ENCODE results near the gene SYNPO2.

SYNPO2 gene

DNA sequence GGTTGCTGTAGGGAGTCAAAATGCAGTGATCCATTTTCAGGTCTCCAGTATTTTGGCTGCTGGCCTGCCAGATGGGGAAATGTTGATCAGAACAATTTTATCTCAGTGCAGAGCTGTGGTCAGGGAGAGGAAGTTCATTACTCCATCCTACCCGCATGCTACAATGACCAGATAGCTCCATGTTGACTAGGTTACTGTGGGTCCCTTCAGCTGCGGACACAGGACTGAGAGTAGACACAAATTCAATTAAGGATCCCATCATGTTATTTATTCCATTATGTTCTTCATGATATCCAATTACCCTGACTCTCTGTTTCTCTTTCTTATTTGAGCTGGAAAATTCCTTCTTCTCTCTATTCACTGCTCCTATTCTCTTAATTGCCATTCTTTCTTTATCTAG lies 16.3 kb downstream of the SYNPO2 start:
- no peak overlapping the region for H3K4me3 ChIP-seq (ENCODE audit: low read depth, low read length)

DNA sequence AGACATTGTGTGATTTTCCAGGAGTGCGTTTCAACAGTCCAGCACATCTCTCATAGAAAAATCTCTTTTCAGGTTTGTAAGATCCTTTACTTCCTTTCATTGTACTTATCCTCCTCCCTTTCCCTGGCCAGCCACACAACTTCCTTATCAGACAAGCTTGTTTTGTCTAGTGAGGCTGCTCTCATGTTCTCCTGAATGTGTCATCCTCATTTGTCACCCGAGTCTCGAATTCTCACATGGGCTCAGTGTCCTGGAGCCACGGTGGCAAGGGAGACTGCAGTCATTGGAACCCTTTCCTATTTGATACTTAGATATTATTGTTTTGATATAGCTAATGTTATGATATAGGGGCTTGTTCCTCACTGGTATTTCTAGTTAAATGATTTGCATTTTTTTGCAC lies 16.9 kb downstream of the SYNPO2 start:
- TF ChIP-seq, protein P1, sequence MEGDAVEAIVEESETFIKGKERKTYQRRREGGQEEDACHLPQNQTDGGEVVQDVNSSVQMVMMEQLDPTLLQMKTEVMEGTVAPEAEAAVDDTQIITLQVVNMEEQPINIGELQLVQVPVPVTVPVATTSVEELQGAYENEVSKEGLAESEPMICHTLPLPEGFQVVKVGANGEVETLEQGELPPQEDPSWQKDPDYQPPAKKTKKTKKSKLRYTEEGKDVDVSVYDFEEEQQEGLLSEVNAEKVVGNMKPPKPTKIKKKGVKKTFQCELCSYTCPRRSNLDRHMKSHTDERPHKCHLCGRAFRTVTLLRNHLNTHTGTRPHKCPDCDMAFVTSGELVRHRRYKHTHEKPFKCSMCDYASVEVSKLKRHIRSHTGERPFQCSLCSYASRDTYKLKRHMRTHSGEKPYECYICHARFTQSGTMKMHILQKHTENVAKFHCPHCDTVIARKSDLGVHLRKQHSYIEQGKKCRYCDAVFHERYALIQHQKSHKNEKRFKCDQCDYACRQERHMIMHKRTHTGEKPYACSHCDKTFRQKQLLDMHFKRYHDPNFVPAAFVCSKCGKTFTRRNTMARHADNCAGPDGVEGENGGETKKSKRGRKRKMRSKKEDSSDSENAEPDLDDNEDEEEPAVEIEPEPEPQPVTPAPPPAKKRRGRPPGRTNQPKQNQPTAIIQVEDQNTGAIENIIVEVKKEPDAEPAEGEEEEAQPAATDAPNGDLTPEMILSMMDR (IDR thresholded peaks at IDR 0.05; ENCODE audit: low read depth, low read length): no peak
- no peak overlapping the region for H3K4me3 ChIP-seq (ENCODE audit: low read depth, low read length)

More for the DNA sequence above, 16.3 kb downstream of the SYNPO2 start:
- TF ChIP-seq, protein P1 (IDR thresholded peaks at IDR 0.05; ENCODE audit: low read depth, low read length): no peak

DNA sequence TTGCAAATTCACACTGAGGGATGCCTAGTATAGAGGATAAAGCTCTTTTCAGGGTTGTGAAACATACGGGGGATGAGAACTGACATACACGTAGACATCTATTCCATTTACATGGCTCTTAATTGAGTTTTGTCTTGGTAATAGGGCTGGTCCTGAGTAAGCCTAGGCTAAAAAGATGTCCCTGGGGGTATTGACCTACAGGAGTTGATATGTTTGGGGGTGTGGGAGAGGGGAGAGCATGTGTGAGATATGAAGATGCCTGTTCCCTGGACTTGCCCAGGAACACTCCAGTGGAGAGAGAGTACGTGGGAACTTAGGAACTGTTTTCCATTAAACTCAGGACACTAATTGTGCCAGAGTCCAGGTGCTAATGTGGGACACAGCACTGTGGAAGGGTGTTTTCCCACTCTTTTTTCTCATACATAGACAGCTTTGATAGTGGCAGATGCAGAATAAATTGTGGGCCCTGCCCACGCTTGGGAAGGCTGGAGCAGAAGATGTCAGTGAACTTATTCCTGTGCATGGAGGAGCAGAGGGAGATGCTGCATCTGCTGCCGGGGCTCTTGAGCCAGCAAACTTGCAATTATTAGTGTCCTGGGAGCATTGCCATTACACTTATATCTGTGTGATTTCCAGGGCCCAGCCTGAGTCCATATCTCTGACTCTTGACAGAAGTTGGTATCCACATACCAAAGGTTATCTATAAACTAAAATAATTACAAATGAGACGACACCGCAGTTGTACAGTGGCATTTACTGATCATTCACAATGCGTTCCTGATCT lies 20.7 kb downstream of the SYNPO2 start:
- TF ChIP-seq, protein P1 (IDR thresholded peaks at IDR 0.05; ENCODE audit: low read depth, low read length): no peak
- no peak overlapping the region for H3K4me3 ChIP-seq (ENCODE audit: low read depth, low read length)

DNA sequence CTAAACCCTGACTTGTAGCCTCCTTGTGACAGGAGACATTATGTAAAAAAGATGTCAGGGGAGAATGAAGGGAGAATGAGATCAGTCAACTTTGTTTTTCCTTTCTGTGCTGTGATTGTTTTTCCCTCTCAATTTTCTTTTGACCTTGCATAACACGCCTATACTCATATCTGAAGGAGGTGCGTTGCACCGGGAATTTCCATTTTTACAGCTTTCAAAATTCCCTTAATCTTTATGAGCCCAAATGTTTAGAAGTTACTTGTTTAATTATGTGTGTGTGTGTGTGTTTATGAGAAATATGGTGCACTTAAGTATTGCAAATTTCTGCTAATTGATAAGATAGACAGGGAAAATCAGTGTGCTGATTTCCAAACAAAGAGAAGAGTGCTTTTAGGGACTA lies 21.6 kb downstream of the SYNPO2 start:
- no peak overlapping the region for H3K4me3 ChIP-seq (ENCODE audit: low read depth, low read length)
- TF ChIP-seq, protein P1 (IDR thresholded peaks at IDR 0.05; ENCODE audit: low read depth, low read length): no peak

DNA sequence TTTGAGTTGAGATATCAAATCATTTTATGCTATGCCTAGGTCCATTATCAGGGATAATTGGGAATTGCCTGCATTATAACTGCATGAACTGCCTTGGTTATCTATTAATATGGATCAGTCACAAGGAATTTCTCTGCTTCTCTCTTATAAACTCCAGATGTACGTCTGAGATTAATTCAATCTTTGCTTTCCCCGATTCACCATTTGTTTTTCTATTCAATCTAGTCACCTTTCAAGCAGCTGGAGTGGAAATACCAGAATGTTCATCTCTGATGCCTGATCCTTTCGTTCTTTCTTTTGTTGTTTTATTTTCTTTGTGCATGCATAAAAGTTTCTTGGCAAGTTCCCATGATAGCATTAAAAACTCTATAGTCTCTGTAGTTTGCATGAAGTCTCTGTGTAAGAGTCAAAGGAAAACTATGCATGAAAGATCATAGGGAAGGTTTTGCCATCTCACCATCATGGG lies 22.6 kb downstream of the SYNPO2 start:
- no peak overlapping the region for H3K4me3 ChIP-seq (ENCODE audit: low read depth, low read length)
- TF ChIP-seq, protein P1 (IDR thresholded peaks at IDR 0.05; ENCODE audit: low read depth, low read length): no peak

DNA sequence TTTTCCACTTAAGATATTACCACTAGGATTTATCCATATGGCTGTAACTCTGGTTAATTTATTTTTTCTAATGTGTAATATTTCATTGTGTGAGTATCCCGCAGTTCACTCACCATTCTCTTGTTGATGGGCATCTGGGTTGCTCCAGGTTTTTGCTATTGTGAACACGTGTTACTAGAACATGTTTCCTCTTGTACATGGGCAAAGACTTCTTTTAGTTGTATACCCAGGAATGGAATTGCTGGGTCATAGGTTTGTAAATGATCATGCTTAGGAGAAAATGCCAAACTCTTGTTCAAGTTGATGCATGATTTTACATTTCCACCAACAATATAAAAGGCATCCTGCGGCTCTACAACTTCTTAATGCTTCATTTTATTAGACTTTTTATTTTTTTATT lies 26.8 kb downstream of the SYNPO2 start:
- TF ChIP-seq, protein P1 (IDR thresholded peaks at IDR 0.05; ENCODE audit: low read depth, low read length): no peak
- no peak overlapping the region for H3K4me3 ChIP-seq (ENCODE audit: low read depth, low read length)

DNA sequence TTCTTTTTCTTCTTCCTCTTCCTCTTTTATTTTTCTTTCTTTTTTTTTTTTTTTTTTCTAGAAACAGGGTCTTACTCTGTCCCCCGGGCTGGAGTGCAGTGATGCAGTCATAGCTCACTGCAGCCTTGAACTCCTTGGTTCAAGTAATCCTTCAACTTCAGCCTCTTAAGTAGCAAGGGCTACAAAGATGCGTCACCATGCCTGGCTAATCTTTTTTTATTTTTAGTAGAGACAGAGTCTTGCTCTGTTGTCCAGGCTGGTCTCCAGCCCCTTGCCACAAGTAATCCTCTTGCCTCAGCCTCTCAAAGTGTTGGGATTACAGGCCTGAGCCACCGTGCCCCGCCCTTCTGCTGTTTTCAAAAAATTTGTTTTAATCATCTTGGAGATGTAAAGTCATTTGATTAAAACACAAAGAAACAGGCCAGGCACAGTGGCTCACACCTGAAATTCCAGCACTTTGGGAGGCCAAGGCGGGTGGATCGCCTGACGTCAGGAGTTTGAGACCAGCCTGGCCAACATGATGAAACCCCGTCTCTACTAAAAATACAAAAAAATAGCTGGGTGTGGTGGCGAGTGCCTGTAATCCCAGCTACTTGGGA lies 28.1 kb downstream of the SYNPO2 start:
- TF ChIP-seq, protein P1 (IDR thresholded peaks at IDR 0.05; ENCODE audit: low read depth, low read length): no peak
- no peak overlapping the region for H3K4me3 ChIP-seq (ENCODE audit: low read depth, low read length)
